Loucy (cell line): ENCODE data around the gene AQP5.

Source experiments
- H2AFZ ChIP-seq: fragments of 200-600 bp; sonication (generic); 2 replicates; pipeline ENCODE4 v1.6.0; 2016; ENCODE audit warnings: antibody characterized with exemption, mild to moderate bottlenecking, low read length, moderate library complexity
- H3F3A ChIP-seq: fragments of 200-600 bp; 2 replicates; pipeline ENCODE4 v1.6.0; 2016; ENCODE audit warnings: antibody characterized with exemption, low read depth, mild to moderate bottlenecking
- H3K27me3 ChIP-seq: fragments of 200-600 bp; sonication (generic); 2 replicates; pipeline ENCODE4 v1.6.1; 2014; ENCODE audit warnings: low read length, mild to moderate bottlenecking; ENCODE audit not compliant: insufficient read depth, poor library complexity, severe bottlenecking
- H3K36me3 ChIP-seq: fragments of 200-600 bp; sonication (generic); 2 replicates; pipeline ENCODE4 v1.6.1; 2016; ENCODE audit warnings: low read length; ENCODE audit not compliant: insufficient read depth
- H3K4me1 ChIP-seq: fragments of 200-600 bp; sonication (generic); 2 replicates; pipeline ENCODE4 v1.5.1; 2014; ENCODE audit warnings: low read length, mild to moderate bottlenecking; ENCODE audit not compliant: insufficient read depth, poor library complexity, severe bottlenecking
- H3K4me2 ChIP-seq: fragments of 200-600 bp; sonication (generic); 2 replicates; pipeline ENCODE4 v1.6.0; 2014; ENCODE audit warnings: antibody characterized with exemption, low read length, low read depth, mild to moderate bottlenecking; ENCODE audit not compliant: poor library complexity, severe bottlenecking
- H3K4me3 ChIP-seq: fragments of 200-600 bp; sonication (generic); 2 replicates; pipeline ENCODE4 v1.5.1; 2014; ENCODE audit warnings: low read length, mild to moderate bottlenecking, mixed read lengths; ENCODE audit not compliant: poor library complexity, severe bottlenecking
- H3K79me2 ChIP-seq: fragments of 200-600 bp; sonication (generic); 2 replicates; pipeline ENCODE4 v1.6.1; 2014; ENCODE audit warnings: low read length; ENCODE audit not compliant: insufficient read depth
- H3K9ac ChIP-seq: fragments of 200-600 bp; sonication (generic); 2 replicates; pipeline ENCODE4 v1.6.0; 2014; ENCODE audit warnings: mild to moderate bottlenecking, low read depth, low read length, moderate library complexity; ENCODE audit not compliant: poor library complexity, severe bottlenecking
- H3K9me2 ChIP-seq: fragments of 200-600 bp; sonication (generic); replicated peaks from 2 replicates; pipeline ENCODE4 v1.6.1; 2016; ENCODE audit warnings: low read depth, low read length, mixed read lengths
- H3K9me3 ChIP-seq: fragments of 200-600 bp; sonication (generic); 2 replicates; pipeline ENCODE4 v1.6.1; 2014; ENCODE audit warnings: mild to moderate bottlenecking, antibody characterized with exemption, low read length, low read depth; ENCODE audit not compliant: insufficient read depth
- H4K20me1 ChIP-seq: fragments of 200-600 bp; sonication (generic); 2 replicates; pipeline ENCODE4 v1.6.0; 2014; ENCODE audit warnings: antibody characterized with exemption, low read length, mild to moderate bottlenecking; ENCODE audit not compliant: insufficient read depth, poor library complexity, severe bottlenecking
- EZH2phosphoT487 ChIP-seq: fragments of 200-600 bp; IDR thresholded peaks from 2 replicates; pipeline ENCODE4 v1.6.1; 2018; ENCODE audit warnings: antibody characterized with exemption, mild to moderate bottlenecking, moderate library complexity, borderline replicate concordance
- TF ChIP-seq, protein P1 (sequence below): fragments of 200-600 bp; sonication (generic); conservative IDR thresholded peaks from 2 replicates; pipeline ENCODE4 v1.5.1; 2014; ENCODE audit warnings: mild to moderate bottlenecking, antibody characterized with exemption, low read length

The AQP5 gene

DNA sequence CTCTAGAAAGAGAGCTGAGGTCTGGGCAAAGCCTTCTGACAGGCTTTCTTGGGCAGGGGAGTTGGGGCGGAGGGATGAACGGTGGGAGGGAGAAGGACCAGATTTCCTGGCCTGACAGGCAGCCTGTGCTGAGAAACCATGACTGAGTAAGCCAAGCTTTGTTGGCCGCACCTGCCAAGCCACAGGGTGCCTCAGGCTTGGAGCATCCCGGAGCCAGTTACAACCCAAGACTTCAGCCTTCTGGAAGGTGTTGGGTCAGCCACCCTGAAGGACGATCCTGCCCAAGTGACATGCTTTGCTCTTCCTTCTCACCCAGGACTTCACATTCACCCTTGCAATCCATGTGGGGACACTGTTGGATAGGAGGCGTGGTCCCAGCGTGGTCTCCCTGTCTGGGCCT lies 32.1 kb upstream of the AQP5 start:
- no peaks in the 10 kb centered on the region for H4K20me1 ChIP-seq
- TF ChIP-seq, protein P1, sequence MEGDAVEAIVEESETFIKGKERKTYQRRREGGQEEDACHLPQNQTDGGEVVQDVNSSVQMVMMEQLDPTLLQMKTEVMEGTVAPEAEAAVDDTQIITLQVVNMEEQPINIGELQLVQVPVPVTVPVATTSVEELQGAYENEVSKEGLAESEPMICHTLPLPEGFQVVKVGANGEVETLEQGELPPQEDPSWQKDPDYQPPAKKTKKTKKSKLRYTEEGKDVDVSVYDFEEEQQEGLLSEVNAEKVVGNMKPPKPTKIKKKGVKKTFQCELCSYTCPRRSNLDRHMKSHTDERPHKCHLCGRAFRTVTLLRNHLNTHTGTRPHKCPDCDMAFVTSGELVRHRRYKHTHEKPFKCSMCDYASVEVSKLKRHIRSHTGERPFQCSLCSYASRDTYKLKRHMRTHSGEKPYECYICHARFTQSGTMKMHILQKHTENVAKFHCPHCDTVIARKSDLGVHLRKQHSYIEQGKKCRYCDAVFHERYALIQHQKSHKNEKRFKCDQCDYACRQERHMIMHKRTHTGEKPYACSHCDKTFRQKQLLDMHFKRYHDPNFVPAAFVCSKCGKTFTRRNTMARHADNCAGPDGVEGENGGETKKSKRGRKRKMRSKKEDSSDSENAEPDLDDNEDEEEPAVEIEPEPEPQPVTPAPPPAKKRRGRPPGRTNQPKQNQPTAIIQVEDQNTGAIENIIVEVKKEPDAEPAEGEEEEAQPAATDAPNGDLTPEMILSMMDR: no peak
- TF ChIP-seq EZH2phosphoT487: no peak
- H3K36me3 ChIP-seq: no peaks in the 10 kb centered on the region
- H3K79me2 ChIP-seq: no peaks in the 10 kb centered on the region
- no peaks in the 10 kb centered on the region for H3K4me1 ChIP-seq
- no peaks in the 10 kb centered on the region for H3F3A ChIP-seq
- no peaks in the 10 kb centered on the region for H3K9me2 ChIP-seq
- H3K4me3 ChIP-seq: no peak overlapping the region
- no peak overlapping the region for H2AFZ ChIP-seq
- H3K9ac ChIP-seq: no peak overlapping the region
- no peak overlapping the region for H3K4me2 ChIP-seq
- H3K9me3 ChIP-seq: no peaks in the 10 kb centered on the region
- no peaks in the 10 kb centered on the region for H3K27me3 ChIP-seq

DNA sequence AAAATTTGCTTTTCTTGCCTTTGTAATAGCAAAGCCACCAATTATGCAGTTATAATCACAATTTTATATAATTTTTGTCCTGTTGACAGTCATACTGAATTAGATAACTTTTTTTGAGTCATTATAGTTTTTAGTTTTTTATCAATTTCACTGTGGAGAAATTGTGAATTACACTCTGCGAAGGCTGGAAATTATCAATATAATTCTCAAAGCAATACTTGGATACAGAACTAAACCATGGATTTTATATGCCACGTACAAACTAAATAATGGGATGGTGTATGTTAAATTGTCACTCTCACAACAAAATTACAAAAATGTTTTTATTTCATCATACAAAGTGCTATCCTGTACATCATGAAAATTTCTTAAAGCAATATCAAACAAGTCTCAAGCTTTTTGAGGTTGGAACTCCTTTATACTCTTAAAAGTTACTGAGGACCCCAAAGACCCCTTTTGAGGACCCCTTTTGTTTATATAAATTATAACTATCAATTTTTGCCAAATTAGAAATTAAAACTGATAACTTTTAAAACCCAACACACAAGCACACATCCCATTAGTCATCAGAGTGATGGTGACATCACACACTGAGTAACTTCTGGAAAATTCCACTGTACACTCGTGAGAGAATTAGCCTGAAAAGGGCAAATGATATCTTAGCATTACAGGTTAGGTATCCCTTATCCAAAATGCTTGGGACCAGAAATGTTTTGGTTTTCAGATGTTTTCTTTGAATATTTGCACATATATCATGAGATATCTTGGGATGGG lies 31.0 kb upstream of the AQP5 start:
- Histone ChIP-seq H4K20me1 (no peaks in the 10 kb centered on the region), H3K9me2 (no peaks in the 10 kb centered on the region), H3K27me3 (no peaks in the 10 kb centered on the region), H3K4me2 (no peak overlapping the region), H3F3A (no peaks in the 10 kb centered on the region), H3K9ac (no peak overlapping the region), H3K9me3 (no peaks in the 10 kb centered on the region), H2AFZ (no peak overlapping the region), H3K4me1 (no peaks in the 10 kb centered on the region), H3K4me3 (no peak overlapping the region), H3K79me2 (no peaks in the 10 kb centered on the region), H3K36me3 (no peaks in the 10 kb centered on the region)
- TF ChIP-seq EZH2phosphoT487: no peak
- TF ChIP-seq, protein P1: no peak

DNA sequence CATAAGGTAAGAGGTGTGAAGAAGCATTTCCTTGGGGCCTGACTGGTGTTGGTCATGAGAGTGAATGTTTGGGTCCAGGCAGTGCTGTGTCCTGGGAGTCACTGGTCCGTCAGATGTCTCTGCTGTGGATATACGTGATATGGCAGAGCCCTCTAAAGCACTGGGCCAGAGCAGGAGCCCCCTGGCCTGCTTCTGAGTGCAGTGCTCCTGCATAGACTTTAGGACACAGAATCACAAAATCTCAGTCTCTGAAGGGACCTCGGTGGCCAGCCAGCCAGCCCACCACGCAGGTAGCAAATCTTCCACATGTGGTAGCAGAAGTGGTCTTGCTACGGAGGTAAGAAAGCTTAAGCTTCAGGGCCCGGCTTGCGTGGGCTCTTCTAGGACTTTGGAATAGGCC lies 29.6 kb upstream of the AQP5 start:
- Histone ChIP-seq H3K9ac (no peak overlapping the region), H2AFZ (no peak overlapping the region), H3K9me2 (no peaks in the 10 kb centered on the region), H3K27me3 (no peaks in the 10 kb centered on the region), H3K9me3 (no peaks in the 10 kb centered on the region), H3K4me3 (no peak overlapping the region), H3K4me1 (no peaks in the 10 kb centered on the region), H3K4me2 (no peak overlapping the region), H3K79me2 (no peaks in the 10 kb centered on the region), H3F3A (no peaks in the 10 kb centered on the region), H4K20me1 (no peaks in the 10 kb centered on the region), H3K36me3 (no peaks in the 10 kb centered on the region)
- TF ChIP-seq EZH2phosphoT487: no peak
- TF ChIP-seq, protein P1: no peak
